Fibroblast of villous mesenchyme (primary cell): ENCODE data around the gene B3GALT5. TPM values are rescaled to one million over a fixed set of nuclear protein-coding genes. Genes with fewer than 3 reads are reported as not detected.

Experiments
- DNase-seq: peaks from one replicate; pipeline ENCODE4 v3.0.0-alpha.2; 2010; ENCODE audit warnings: low read depth
- H3K4me3 ChIP-seq: 2 replicates; pipeline ENCODE4 v1.5.1; 2011; ENCODE audit warnings: low read depth, mild to moderate bottlenecking, low read length
- total RNA-seq: library from RNA; depleted of rRNA; stranded (reverse); fragments of >200 nt; gene quantifications from 2 replicates; pipeline ENCODE4 v1.2.3, GENCODE V29; 2012
- TF ChIP-seq, protein P1 (sequence below): IDR thresholded peaks from 2 replicates; pipeline ENCODE4 v1.5.1; 2012; ENCODE audit warnings: low read depth, mild to moderate bottlenecking, low read length; ENCODE audit not compliant: insufficient read depth

Gene B3GALT5
- total RNA-seq, 1 donor, result not detected

DNA sequence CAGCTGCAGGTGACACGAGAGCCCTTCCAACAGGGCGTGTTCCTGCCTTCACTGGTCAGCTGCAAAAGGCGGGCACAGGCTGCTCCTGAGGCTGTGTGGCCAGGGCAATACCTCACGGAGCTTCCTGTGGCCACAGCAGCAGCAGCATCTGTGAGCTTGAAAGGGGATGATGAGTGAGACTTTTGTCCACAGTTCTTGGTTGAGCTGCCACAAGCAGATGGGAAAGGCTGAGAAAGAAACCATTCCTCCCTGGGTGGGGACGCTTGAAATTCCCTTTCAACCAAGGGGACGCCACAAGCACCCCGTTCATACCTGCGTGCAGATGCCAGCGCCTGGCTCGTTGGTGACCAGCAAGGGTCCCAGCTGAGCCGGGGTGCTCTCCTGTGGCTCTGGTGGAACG, 37.6 kb downstream of the B3GALT5 start:
- DNase-seq, result no peak
- TF ChIP-seq, protein P1, sequence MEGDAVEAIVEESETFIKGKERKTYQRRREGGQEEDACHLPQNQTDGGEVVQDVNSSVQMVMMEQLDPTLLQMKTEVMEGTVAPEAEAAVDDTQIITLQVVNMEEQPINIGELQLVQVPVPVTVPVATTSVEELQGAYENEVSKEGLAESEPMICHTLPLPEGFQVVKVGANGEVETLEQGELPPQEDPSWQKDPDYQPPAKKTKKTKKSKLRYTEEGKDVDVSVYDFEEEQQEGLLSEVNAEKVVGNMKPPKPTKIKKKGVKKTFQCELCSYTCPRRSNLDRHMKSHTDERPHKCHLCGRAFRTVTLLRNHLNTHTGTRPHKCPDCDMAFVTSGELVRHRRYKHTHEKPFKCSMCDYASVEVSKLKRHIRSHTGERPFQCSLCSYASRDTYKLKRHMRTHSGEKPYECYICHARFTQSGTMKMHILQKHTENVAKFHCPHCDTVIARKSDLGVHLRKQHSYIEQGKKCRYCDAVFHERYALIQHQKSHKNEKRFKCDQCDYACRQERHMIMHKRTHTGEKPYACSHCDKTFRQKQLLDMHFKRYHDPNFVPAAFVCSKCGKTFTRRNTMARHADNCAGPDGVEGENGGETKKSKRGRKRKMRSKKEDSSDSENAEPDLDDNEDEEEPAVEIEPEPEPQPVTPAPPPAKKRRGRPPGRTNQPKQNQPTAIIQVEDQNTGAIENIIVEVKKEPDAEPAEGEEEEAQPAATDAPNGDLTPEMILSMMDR, result no peak
- no peak overlapping the region for H3K4me3 ChIP-seq

DNA sequence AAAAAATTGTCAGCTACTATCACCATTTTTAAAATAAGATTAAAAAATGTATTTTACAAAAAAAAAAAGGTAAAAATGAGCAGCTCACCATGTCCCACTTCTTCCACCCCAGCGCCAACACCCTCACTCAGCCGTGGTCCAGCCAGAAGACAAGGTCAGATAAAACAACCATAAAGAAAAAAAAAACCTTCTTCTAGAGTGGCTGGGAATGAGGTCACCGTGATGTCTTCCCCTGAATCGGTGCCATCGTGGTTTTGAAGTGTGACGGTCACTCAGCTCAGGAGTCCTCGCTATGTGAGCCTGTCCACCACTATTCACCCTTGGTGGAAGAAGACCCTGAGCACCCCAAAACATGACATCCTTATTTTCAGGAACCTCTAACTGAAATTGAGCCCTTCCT, 38.1 kb downstream of the B3GALT5 start:
- H3K4me3 ChIP-seq, result no peak overlapping the region
- DNase-seq, result no peak
- TF ChIP-seq, protein P1, result no peak

- H3K4me3 ChIP-seq, result no peak overlapping the region
- TF ChIP-seq, protein P1, result no peak
- DNase-seq, result no peak
Observed at GRCh38 chr21:39651206-39651605, 38.5 kb downstream of the B3GALT5 start.

DNA sequence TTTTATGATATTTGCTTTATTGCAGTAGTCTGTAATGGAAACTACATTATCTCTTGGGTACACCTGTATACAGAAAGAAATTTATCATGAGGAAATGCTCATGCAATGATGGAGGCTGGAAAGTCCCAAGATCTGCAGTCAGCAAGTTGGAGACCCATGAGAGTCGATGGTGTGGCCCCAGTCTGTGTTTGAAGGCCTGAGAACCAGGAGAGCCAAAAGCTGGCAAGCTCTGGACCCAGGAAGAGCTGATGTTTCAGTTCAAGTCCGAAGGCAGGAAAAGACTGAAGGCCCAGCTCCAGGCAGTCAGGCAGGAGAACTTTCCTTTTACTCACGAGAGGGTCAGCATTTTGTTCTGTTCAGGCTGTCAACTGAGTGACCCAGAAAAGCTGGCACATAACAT, 42.2 kb downstream of the B3GALT5 start:
- H3K4me3 ChIP-seq, result no peak overlapping the region
- TF ChIP-seq, protein P1, result no peak
- DNase-seq, result no peak

GRCh38 chr21:39655589-39655988, 42.8 kb downstream of the B3GALT5 start:
- no peak overlapping the region for H3K4me3 ChIP-seq
- DNase-seq, result no peak
- TF ChIP-seq, protein P1, result no peak

GRCh38 chr21:39656209-39656608, 43.5 kb downstream of the B3GALT5 start:
- TF ChIP-seq, protein P1, result no peak
- no peak for DNase-seq
- H3K4me3 ChIP-seq, result no peak overlapping the region

DNA sequence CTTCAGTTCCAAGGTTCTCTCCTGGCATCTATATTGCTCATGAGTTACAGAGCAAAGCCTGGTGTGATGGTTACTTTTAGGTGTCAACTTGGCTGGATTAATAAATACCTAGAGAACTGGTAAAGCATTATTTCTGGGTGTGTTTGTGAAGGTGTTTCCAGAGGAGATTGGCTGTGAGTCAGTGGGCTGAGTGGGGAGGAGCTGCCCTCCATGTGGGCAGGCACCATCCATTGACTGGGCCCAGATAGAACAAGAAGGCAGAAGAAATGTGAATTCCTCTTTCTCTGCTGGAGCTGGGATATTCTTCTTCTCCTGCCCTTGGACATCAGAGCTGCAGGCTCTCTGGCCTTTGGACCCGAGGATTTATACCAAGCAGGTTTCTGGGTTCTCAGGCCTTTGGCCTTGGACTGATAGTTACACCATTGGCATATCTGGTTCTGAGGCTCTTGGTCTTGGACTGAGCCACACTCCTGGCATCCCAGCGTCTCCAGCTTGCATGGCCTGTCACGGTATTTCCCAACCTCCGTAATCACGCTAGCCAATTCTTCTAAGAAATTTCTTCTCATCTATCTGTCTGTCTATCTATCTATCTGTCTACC, 44.5 kb downstream of the B3GALT5 start:
- DNase-seq, result no peak
- TF ChIP-seq, protein P1, result no peak
- H3K4me3 ChIP-seq, result no peak overlapping the region
